ENCODE measurements around the gene GRIP1.

GRCh38 chr12:66380769-66381535, 297.9 kb downstream of the GRIP1 start:
- TF ChIP-seq, protein P1, sequence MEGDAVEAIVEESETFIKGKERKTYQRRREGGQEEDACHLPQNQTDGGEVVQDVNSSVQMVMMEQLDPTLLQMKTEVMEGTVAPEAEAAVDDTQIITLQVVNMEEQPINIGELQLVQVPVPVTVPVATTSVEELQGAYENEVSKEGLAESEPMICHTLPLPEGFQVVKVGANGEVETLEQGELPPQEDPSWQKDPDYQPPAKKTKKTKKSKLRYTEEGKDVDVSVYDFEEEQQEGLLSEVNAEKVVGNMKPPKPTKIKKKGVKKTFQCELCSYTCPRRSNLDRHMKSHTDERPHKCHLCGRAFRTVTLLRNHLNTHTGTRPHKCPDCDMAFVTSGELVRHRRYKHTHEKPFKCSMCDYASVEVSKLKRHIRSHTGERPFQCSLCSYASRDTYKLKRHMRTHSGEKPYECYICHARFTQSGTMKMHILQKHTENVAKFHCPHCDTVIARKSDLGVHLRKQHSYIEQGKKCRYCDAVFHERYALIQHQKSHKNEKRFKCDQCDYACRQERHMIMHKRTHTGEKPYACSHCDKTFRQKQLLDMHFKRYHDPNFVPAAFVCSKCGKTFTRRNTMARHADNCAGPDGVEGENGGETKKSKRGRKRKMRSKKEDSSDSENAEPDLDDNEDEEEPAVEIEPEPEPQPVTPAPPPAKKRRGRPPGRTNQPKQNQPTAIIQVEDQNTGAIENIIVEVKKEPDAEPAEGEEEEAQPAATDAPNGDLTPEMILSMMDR (IDR thresholded peaks at IDR 0.05 in 4 of 5, conservative IDR thresholded peaks at IDR 0.05 in 1 of 5), result no peak
- no peak for TF ChIP-seq POLR2A (IDR thresholded peaks at IDR 0.05)
